ENCODE data around the gene ZNF610.

DNA sequence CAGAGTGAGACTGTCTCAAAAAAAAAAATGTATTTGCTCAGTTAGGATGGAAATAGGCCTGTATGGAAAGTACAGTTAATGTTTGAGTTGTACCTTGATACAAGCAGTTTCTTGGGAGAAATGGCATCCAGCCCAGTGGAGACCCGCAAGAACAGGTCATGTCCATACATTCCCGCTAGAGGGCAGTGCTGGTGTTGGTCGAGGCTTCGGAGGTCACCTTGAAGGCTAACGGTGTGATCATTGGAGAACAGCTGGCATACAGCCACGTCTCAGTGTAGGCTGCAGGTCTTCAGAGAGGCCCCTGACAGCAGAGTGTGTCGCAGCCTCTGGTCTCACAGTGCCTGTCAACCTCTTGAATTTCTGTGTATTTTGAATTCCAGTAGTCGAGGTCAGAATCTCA lies 7.5 kb downstream of the ZNF610 start:
- TF ChIP-seq, protein P1, sequence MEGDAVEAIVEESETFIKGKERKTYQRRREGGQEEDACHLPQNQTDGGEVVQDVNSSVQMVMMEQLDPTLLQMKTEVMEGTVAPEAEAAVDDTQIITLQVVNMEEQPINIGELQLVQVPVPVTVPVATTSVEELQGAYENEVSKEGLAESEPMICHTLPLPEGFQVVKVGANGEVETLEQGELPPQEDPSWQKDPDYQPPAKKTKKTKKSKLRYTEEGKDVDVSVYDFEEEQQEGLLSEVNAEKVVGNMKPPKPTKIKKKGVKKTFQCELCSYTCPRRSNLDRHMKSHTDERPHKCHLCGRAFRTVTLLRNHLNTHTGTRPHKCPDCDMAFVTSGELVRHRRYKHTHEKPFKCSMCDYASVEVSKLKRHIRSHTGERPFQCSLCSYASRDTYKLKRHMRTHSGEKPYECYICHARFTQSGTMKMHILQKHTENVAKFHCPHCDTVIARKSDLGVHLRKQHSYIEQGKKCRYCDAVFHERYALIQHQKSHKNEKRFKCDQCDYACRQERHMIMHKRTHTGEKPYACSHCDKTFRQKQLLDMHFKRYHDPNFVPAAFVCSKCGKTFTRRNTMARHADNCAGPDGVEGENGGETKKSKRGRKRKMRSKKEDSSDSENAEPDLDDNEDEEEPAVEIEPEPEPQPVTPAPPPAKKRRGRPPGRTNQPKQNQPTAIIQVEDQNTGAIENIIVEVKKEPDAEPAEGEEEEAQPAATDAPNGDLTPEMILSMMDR (IDR thresholded peaks at IDR 0.05): no peak
- TF ChIP-seq CHD2 (IDR thresholded peaks at IDR 0.05; ENCODE audit: low read length, partially characterized antibody): no peak
- no peak for TF ChIP-seq SREBF2 (IDR thresholded peaks at IDR 0.05)
- no peak for TF ChIP-seq EP300 (IDR thresholded peaks at IDR 0.05)
- no peak for TF ChIP-seq NPAS2 (CRISPR knock-in tag; IDR thresholded peaks at IDR 0.05; ENCODE audit: borderline replicate concordance)
- TF ChIP-seq, protein P2, sequence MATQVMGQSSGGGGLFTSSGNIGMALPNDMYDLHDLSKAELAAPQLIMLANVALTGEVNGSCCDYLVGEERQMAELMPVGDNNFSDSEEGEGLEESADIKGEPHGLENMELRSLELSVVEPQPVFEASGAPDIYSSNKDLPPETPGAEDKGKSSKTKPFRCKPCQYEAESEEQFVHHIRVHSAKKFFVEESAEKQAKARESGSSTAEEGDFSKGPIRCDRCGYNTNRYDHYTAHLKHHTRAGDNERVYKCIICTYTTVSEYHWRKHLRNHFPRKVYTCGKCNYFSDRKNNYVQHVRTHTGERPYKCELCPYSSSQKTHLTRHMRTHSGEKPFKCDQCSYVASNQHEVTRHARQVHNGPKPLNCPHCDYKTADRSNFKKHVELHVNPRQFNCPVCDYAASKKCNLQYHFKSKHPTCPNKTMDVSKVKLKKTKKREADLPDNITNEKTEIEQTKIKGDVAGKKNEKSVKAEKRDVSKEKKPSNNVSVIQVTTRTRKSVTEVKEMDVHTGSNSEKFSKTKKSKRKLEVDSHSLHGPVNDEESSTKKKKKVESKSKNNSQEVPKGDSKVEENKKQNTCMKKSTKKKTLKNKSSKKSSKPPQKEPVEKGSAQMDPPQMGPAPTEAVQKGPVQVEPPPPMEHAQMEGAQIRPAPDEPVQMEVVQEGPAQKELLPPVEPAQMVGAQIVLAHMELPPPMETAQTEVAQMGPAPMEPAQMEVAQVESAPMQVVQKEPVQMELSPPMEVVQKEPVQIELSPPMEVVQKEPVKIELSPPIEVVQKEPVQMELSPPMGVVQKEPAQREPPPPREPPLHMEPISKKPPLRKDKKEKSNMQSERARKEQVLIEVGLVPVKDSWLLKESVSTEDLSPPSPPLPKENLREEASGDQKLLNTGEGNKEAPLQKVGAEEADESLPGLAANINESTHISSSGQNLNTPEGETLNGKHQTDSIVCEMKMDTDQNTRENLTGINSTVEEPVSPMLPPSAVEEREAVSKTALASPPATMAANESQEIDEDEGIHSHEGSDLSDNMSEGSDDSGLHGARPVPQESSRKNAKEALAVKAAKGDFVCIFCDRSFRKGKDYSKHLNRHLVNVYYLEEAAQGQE (IDR thresholded peaks at IDR 0.05): no peak
- no peak for TF ChIP-seq POLR2A (IDR thresholded peaks at IDR 0.05; ENCODE audit: low read length)
- no peak for TF ChIP-seq KDM1A (IDR thresholded peaks at IDR 0.05; ENCODE audit: low read depth)
- TF ChIP-seq RAD21 (conservative IDR thresholded peaks at IDR 0.05 in 1 of 2, IDR thresholded peaks at IDR 0.05 in 1 of 2): peak in 1 of 2 experiments; percentile 10; a peak in 1 of 5 replicates

Data from A549 (cell line).